HepG2 (cell line): ENCODE results near the gene COL5A1. TPM values are rescaled to one million over a fixed set of nuclear protein-coding genes. Genes with fewer than 3 reads are reported as not detected.

Experiments used
- ATAC-seq: fragments of 200-7000 bp; cut with Tn5 transposase; 3 replicates; pipeline ENCODE4 v1.9.1; 2020; ENCODE audit warnings: mild to moderate bottlenecking, moderate library complexity
- BruUV-seq: library from RNA; stranded (reverse); fragments of 400-500 nt; replicated peaks from 2 replicates; lab custom pipeline; 2021; lab: Mats Ljungman, UMichigan
- CTCF ChIA-PET: fragments of 300-600 bp; formaldehyde crosslinking; extraction: SDS; loops from one replicate; lab custom pipeline; 2021; ENCODE audit warnings: low total read pairs, inconsistent platforms, low intra/inter-chr PET ratio; lab: Yijun Ruan, JAX
- POLR2A ChIA-PET: fragments of 350-600 bp; sonication (Branson Sonifier 250); formaldehyde crosslinking; loops from one replicate; lab custom pipeline; 2020; ENCODE audit warnings: antibody characterized with exemption, inconsistent platforms; lab: Yijun Ruan, JAX
- DNase-seq: peaks from one replicate; pipeline ENCODE4 v3.0.0-alpha.2; 2015; ENCODE audit warnings: low spot score
- FAIRE-seq: peaks from 3 replicates; lab custom pipeline; 2011; peaks lifted over from hg19 to GRCh38; lab: Jason Lieb, UNC
- H2AFZ ChIP-seq: one replicate; pipeline ENCODE4 v1.6.1; 2011; ENCODE audit warnings: low read length, inconsistent platforms
- H3K27ac ChIP-seq: fragments of 300-600 bp; 3 replicates; pipeline ENCODE4 v1.8.0; 2011; ENCODE audit warnings: mixed run types, mild to moderate bottlenecking, mixed read lengths, low read length, inconsistent platforms; ENCODE audit not compliant: insufficient read depth; ENCODE audit errors: extremely low read length
- H3K27me3 ChIP-seq, 2 experiments: fragments of 200-600 bp in 1 of 2; 2 replicates in 1 of 2; 3 replicates in 1 of 2; pipeline versions ENCODE4 v1.6.0 to v1.8.0; 2011; ENCODE audit warnings: low read length in 2 of 2, mild to moderate bottlenecking in 2 of 2, moderate library complexity in 2 of 2, inconsistent platforms in 1 of 2; ENCODE audit not compliant: insufficient read depth in 2 of 2, control insufficient read depth in 1 of 2
- H3K36me3 ChIP-seq, 2 experiments: fragments of 200-600 bp in 1 of 2; replicated peaks in 1 of 2; 2 replicates in 1 of 2; 3 replicates in 1 of 2; pipeline versions ENCODE4 v1.5.1 to v1.8.0; 2011; ENCODE audit warnings: low read length in 2 of 2, inconsistent platforms in 1 of 2; ENCODE audit not compliant: insufficient read depth in 2 of 2, control insufficient read depth in 1 of 2
- H3K4me1 ChIP-seq: 2 replicates; pipeline ENCODE4 v1.5.1; 2012; ENCODE audit warnings: low read length, inconsistent platforms; ENCODE audit not compliant: insufficient read depth
- H3K4me2 ChIP-seq: 2 replicates; pipeline ENCODE4 v1.6.0; 2011; ENCODE audit warnings: low read depth, low read length, inconsistent platforms
- H3K4me3 ChIP-seq, 3 experiments: fragments of 200-600 bp in 1 of 3; sonication (generic), shearing (Covaris generic) in 1 of 3; replicated peaks in 1 of 3; 2 replicates each; pipeline ENCODE4 v1.5.1; 2011 to 2016; ENCODE audit warnings: low read length in 3 of 3, inconsistent platforms in 2 of 3, low read depth in 2 of 3, mild to moderate bottlenecking in 2 of 3, control low read depth in 1 of 3, mixed read lengths in 1 of 3; ENCODE audit not compliant: insufficient read depth in 1 of 3
- H3K79me2 ChIP-seq: one replicate; pipeline ENCODE4 v1.6.1; 2011; ENCODE audit warnings: low read length, inconsistent platforms; ENCODE audit not compliant: insufficient read depth
- H3K9ac ChIP-seq: 2 replicates; pipeline ENCODE4 v1.6.0; 2011; ENCODE audit warnings: mild to moderate bottlenecking, low read depth, low read length, inconsistent platforms; ENCODE audit not compliant: insufficient read depth
- H3K9me3 ChIP-seq: 2 replicates; pipeline ENCODE4 v1.5.1; 2012; ENCODE audit warnings: mild to moderate bottlenecking, low read length
- H4K20me1 ChIP-seq: 2 replicates; pipeline ENCODE4 v1.6.0; 2011; ENCODE audit warnings: inconsistent platforms, mild to moderate bottlenecking, low read length, moderate library complexity; ENCODE audit not compliant: insufficient read depth
- ATRX ChIP-seq: sonication (generic); formaldehyde crosslinking; IDR thresholded peaks from 2 replicates; pipeline ENCODE4 v1.4.0; 2020; ENCODE audit warnings: missing genetic modification reagents, borderline replicate concordance
- HNF4G ChIP-seq, 2 experiments: sonication (generic) in 1 of 2; formaldehyde crosslinking in 1 of 2; IDR thresholded peaks; 2 replicates each; pipeline versions ENCODE4 v1.4.0 to v1.6.1; 2011 to 2020; ENCODE audit warnings: borderline replicate concordance in 2 of 2, low read depth in 2 of 2, mild to moderate bottlenecking in 2 of 2, low read length in 1 of 2, missing genetic modification reagents in 1 of 2, moderate library complexity in 1 of 2
- LCORL ChIP-seq, 2 experiments: fragments of 450-650 bp in 1 of 2; sonication (generic) in 1 of 2; formaldehyde crosslinking in 1 of 2; IDR thresholded peaks; 2 replicates each; pipeline versions ENCODE4 v1.5.0 to v1.6.1; 2017 to 2020; ENCODE audit warnings: antibody characterized with exemption in 1 of 2, missing genetic modification reagents in 1 of 2
- MYC ChIP-seq: sonication (generic); formaldehyde crosslinking; IDR thresholded peaks from 2 replicates; pipeline ENCODE4 v1.9.0; 2021; ENCODE audit warnings: missing genetic modification reagents, borderline replicate concordance
- RBFOX2 ChIP-seq: fragments of 200-400 bp; formaldehyde crosslinking; IDR thresholded peaks from 2 replicates; pipeline ENCODE4 v1.6.1; 2017; ENCODE audit warnings: low read depth, mild to moderate bottlenecking, low read length
- SALL2 ChIP-seq: sonication (generic); formaldehyde crosslinking; IDR thresholded peaks from 2 replicates; pipeline ENCODE4 v1.8.1; 2023; ENCODE audit warnings: mild to moderate bottlenecking, missing genetic modification reagents, inconsistent platforms
- YY1 ChIP-seq: IDR thresholded peaks from 2 replicates; pipeline ENCODE4 v1.6.1; 2011; ENCODE audit warnings: low read length, low read depth, moderate library complexity, mild to moderate bottlenecking; ENCODE audit not compliant: insufficient read depth, insufficient replicate concordance
- ZBTB42 ChIP-seq: sonication (generic); formaldehyde crosslinking; IDR thresholded peaks from 2 replicates; pipeline ENCODE4 v1.5.0; 2020; ENCODE audit warnings: mild to moderate bottlenecking, missing genetic modification reagents
- ZFX ChIP-seq: sonication (generic); formaldehyde crosslinking; IDR thresholded peaks from 2 replicates; pipeline ENCODE4 v1.4.0; 2020; ENCODE audit warnings: mild to moderate bottlenecking, low read depth, missing genetic modification reagents, moderate library complexity
- ZNF354B ChIP-seq: sonication (generic); formaldehyde crosslinking; IDR thresholded peaks from 2 replicates; pipeline ENCODE4 v1.8.0; 2022; ENCODE audit warnings: mild to moderate bottlenecking, missing genetic modification reagents
- ZNF556 ChIP-seq: sonication (generic); formaldehyde crosslinking; IDR thresholded peaks from 2 replicates; pipeline ENCODE4 v1.4.0; 2020; ENCODE audit warnings: mild to moderate bottlenecking, missing genetic modification reagents, borderline replicate concordance
- ZNF687 ChIP-seq: sonication (generic); formaldehyde crosslinking; IDR thresholded peaks from 2 replicates; pipeline ENCODE4 v1.5.1; 2020; ENCODE audit warnings: mild to moderate bottlenecking, missing genetic modification reagents, moderate library complexity
- ZSCAN29 ChIP-seq: sonication (generic); formaldehyde crosslinking; conservative IDR thresholded peaks from 2 replicates; pipeline ENCODE4 v1.4.0; 2020; ENCODE audit warnings: mild to moderate bottlenecking, missing genetic modification reagents
- WGBS: methylation state at CpG from one replicate; pipeline ENCODE4 v1.1.6; 2017; ENCODE audit warnings: low lambda C conversion rate; 5-methylcytosine and 5-hydroxymethylcytosine counted together
- in situ Hi-C: cut with HindIII; loops from 2 replicates; pipeline ENCODE4 v1.10.0; 2017; ENCODE audit warnings: low pct_unique_long_range_greater_than_20kb; ENCODE audit not compliant: extremely low pct_ligation_motif_present
- intact Hi-C: fragments of 100-400 bp; cut with micrococcal nuclease; formaldehyde crosslinking; loops from one replicate; pipeline ENCODE4 v1.10.0; 2022; ENCODE audit not compliant: unreplicated experiment
- polyA plus RNA-seq, 8 experiments: library from polyadenylated mRNA; depleted of rRNA in 3 of 8; stranded (reverse) in 7 of 8; unstranded in 1 of 8; fragments of >200 nt; fragmentation: Illumina TruSeq in 4 of 8; extraction: Trizol in 4 of 8; gene quantifications; 2 replicates each; pipeline versions ENCODE4 v1.2.1 to v1.2.3, GENCODE V29; 2011 to 2016; ENCODE audit warnings: low read depth in 4 of 8, missing spikeins in 1 of 8, mixed read lengths in 1 of 8; ENCODE audit not compliant: insufficient read depth in 1 of 8
- total RNA-seq, 5 experiments: library from RNA; depleted of rRNA; stranded (reverse); fragments of >200 nt; fragmentation: Illumina TruSeq; extraction: Trizol; gene quantifications; 2 replicates each; pipeline ENCODE4 v1.2.3, GENCODE V29; 2016; ENCODE audit warnings: low read depth in 1 of 5
- TF ChIP-seq, protein P1 (sequence below): sonication (generic); formaldehyde crosslinking; IDR thresholded peaks from 2 replicates; pipeline ENCODE4 v1.4.0; 2020; ENCODE audit warnings: mild to moderate bottlenecking, missing genetic modification reagents, borderline replicate concordance
- TF ChIP-seq, protein P2 (sequence below): sonication (generic); formaldehyde crosslinking; IDR thresholded peaks from 2 replicates; pipeline ENCODE4 v1.4.0; 2020; ENCODE audit warnings: mild to moderate bottlenecking, missing genetic modification reagents

The COL5A1 gene
- total and polyA plus RNA-seq, 2 of the 13 experiments (the other 11 are each of a cell fraction or from before 2014, with no cell fraction given), result not detected

- FAIRE-seq, result no peak
- no peak for DNase-seq
- H3K79me2 ChIP-seq, result no peaks in the 10 kb centered on the region
- POLR2A ChIA-PET, result no interaction called here
- H3K4me1 ChIP-seq, result peaks cover 35% of the 10 kb centered on the region
- 50% methylated on average over 8 of the region's 9 CpGs for WGBS
- in situ Hi-C loops (no loop called here), intact Hi-C loops (no loop called here)
- no peaks in the 10 kb centered on the region for H4K20me1 ChIP-seq
- peak overlapping the region; percentile 67; the same call in 1 of the 2 replicates for H3K4me2 ChIP-seq
- peaks cover 3 to 5% of the 10 kb centered on the region in 2 experiments; a peak in 3 of 5 replicates for H3K27me3 ChIP-seq
- BruUV-seq, result no TSS peak
- H3K9ac ChIP-seq, result no peak overlapping the region
- H3K36me3 ChIP-seq, result no peaks in the 10 kb centered on the region
- no peak overlapping the region for H2AFZ ChIP-seq
- CTCF ChIA-PET, result no interaction called here
- H3K27ac ChIP-seq, result no peak overlapping the region
- H3K9me3 ChIP-seq, result no peaks in the 10 kb centered on the region
- peak overlapping the region in 1 of 3 experiments; percentile 60; a peak in 1 of 6 replicates for H3K4me3 ChIP-seq
- no peak for ATAC-seq
- TF ChIP-seq RBFOX2 (no peak), HNF4G (IDR thresholded peaks at IDR 0.05; ENCODE audit: borderline replicate concordance, low read depth, low read length) (no peak), HNF4G (CRISPR knock-in tag; IDR thresholded peaks at IDR 0.05; ENCODE audit: borderline replicate concordance, low read depth) (0 out of 2 replicates have a peak, but pooled peaks have one; percentile 6), ZSCAN29 (CRISPR knock-in tag) (no peak), ZNF556 (CRISPR knock-in tag) (no peak), ATRX (CRISPR knock-in tag) (no peak), ZNF354B (CRISPR knock-in tag) (no peak), ZNF687 (CRISPR knock-in tag) (peak; percentile 8; the same call in 1 of the 2 replicates), MYC (CRISPR knock-in tag) (no peak), SALL2 (CRISPR knock-in tag) (no peak), LCORL (IDR thresholded peaks at IDR 0.05) (no peak), LCORL (CRISPR knock-in tag; IDR thresholded peaks at IDR 0.05) (peak; percentile 6; the same call in 1 of the 2 replicates), ZFX (CRISPR knock-in tag) (no peak), YY1 (peak; percentile 0), ZBTB42 (no peak)
- TF ChIP-seq, protein P1, sequence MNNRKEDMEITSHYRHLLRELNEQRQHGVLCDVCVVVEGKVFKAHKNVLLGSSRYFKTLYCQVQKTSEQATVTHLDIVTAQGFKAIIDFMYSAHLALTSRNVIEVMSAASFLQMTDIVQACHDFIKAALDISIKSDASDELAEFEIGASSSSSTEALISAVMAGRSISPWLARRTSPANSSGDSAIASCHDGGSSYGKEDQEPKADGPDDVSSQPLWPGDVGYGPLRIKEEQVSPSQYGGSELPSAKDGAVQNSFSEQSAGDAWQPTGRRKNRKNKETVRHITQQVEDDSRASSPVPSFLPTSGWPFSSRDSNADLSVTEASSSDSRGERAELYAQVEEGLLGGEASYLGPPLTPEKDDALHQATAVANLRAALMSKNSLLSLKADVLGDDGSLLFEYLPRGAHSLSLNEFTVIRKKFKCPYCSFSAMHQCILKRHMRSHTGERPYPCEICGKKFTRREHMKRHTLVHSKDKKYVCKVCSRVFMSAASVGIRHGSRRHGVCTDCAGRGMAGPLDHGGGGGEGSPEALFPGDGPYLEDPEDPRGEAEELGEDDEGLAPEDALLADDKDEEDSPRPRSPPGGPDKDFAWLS, result no peak
- TF ChIP-seq, protein P2, sequence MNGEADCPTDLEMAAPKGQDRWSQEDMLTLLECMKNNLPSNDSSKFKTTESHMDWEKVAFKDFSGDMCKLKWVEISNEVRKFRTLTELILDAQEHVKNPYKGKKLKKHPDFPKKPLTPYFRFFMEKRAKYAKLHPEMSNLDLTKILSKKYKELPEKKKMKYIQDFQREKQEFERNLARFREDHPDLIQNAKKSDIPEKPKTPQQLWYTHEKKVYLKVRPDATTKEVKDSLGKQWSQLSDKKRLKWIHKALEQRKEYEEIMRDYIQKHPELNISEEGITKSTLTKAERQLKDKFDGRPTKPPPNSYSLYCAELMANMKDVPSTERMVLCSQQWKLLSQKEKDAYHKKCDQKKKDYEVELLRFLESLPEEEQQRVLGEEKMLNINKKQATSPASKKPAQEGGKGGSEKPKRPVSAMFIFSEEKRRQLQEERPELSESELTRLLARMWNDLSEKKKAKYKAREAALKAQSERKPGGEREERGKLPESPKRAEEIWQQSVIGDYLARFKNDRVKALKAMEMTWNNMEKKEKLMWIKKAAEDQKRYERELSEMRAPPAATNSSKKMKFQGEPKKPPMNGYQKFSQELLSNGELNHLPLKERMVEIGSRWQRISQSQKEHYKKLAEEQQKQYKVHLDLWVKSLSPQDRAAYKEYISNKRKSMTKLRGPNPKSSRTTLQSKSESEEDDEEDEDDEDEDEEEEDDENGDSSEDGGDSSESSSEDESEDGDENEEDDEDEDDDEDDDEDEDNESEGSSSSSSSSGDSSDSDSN (CRISPR knock-in tag), result 0 out of 2 replicates have a peak, but pooled peaks have one; percentile 6
Observed at GRCh38 chr9:134592819-134593200, 48.8 kb upstream of the COL5A1 start.
